GM19438 (cell line): ENCODE data around the gene FER.
"Not testable (repeated sequence)": the region's sequence is repeated elsewhere in the genome, so short reads cannot be mapped to it uniquely, and the experiment has no call there.

ENCODE experiments used
- ATAC-seq: cut with Tn5 transposase; IDR thresholded peaks from one replicate; pipeline ENCODE4 v1.9.1; 2021; ENCODE audit warnings: low read depth; ENCODE audit not compliant: unreplicated experiment

FER gene

GRCh38 chr5:108797396-108797795, 49.7 kb downstream of the FER start:
- no peak for ATAC-seq

GRCh38 chr5:108797986-108798385, 50.3 kb downstream of the FER start:
- no peak for ATAC-seq

DNA sequence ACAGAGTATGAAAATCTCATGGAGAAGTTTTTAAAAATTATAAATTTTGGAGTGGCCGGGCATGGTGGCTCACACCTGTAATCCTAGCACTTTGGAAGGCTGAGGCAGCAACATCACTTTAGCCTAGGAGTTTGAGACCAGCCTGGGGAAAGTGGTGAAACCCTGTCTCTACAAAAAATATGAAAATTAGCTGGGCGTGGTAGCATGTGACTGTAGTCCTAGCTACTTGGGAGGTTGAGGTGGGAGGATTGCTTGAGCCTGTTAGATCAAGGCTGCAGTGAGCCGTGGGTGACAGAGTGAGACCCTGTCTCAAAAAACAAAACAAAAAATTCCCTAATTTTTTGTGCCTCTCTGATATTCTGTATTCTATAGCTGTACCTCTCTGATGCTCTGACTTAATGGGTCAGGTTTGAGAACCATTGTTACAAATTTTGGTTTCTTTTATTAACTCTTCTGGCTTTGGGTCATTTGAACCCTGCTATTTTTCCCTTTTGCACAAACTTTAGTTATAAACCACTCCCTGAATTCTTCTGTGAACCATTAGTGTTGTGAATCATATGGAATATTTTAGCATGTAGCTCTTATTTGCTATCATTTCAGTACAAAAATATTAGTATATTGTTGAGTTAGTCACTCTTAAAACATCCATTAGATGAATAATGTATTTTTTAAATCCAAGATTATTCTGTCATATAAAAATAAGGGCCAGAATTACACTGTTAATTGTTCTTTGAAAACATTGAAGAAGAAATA, 51.0 kb downstream of the FER start:
- ATAC-seq, result no peak

- no peak for ATAC-seq
Observed at GRCh38 chr5:108801301-108801700, 53.6 kb downstream of the FER start.

DNA sequence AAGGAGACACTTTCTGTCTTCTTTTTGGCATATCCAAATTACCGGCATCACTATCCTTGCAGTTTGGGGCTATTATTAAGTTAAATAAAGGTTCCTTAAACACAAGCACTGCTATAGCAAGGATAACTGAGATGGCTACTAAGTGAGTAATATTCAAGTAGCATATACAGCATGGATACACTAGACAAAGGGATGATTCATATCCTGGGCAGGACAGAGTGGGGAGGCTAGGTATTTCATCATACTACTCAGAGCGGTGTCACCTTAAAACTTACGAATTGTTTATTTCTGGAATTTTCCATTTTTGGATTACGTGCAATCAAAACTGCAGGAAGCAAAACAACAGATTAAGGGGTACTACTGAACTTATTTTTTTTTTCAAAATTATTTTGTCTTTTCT, 54.1 kb downstream of the FER start:
- no peak for ATAC-seq

DNA sequence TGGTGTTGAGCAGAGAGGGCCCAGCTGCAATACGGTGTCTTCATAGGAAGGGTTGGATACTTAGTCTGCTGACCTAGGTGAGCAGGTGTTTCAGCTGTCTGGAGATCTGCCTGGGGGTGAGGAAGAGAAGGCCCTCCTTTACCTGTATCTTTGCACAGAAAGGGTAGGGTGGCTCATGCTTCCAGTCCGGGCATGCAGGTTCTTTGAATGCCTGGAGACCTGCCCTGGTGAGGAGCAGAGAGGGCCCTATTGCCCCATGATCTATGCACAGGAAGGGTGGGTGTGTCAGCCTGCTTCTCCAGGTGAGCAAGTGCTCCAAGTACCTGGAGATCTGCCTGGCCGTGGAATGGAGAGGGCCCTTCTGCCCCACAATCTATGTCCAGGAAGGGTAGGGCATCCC, 63.0 kb downstream of the FER start:
- no peak for ATAC-seq

GRCh38 chr5:108813673-108814072, 66.0 kb downstream of the FER start:
- no peak for ATAC-seq

GRCh38 chr5:108814551-108814950, 66.9 kb downstream of the FER start:
- no peak for ATAC-seq

- peak; percentile 85 for ATAC-seq
Observed at GRCh38 chr5:108818613-108819272, 71.0 kb downstream of the FER start.

DNA sequence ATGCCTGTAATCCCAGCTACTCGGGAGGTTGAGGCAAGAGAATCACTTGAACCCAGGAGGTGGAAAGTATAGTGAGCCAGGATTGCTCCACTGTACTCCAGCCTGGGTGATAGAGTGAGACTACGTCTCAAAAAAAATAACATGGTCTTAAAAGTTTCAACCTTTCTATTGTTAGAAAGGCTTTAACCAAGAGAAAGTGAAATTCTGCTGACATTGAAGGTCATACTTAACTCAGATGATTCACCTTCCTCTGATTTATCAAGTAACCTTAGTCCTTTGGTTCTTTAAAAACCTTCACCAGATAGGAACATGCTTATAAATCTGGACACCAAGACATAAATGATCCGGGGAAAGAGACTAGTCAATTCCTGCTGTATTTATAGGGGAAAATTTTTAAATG, 73.3 kb downstream of the FER start:
- no peak for ATAC-seq

DNA sequence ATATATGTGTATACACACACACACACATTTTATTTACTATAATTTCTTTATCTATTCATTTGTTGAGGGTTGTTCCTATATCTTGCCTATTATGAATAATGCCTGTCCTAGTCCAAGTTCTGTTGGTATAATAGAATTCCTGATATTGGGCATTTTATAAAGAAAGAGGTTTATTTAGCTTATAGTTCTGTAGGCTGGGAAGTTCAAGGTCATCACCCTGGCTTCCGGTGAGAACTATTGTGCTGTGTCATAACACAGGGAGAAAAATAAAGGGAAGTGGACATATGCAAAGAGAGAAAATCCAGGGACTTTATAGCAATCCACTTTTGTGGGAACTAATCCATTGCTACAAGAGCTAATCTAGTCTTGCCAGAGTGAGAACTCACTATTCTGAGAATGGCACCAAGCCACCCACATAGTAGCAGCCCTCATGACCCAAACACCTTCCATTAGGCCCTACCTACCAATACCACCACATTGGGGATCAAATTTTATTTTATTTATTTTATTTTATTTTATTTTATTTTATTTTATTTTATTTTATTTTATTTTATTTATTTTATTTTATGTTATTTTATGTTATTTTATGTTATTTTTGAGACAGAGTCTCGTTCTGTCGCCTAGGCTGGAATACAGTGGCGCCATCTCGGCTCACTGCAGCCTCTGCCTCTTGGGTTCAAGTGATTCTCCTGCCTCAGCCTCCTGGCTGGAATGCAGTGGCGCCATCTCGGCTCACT, 74.7 kb downstream of the FER start:
- ATAC-seq, result no peak

DNA sequence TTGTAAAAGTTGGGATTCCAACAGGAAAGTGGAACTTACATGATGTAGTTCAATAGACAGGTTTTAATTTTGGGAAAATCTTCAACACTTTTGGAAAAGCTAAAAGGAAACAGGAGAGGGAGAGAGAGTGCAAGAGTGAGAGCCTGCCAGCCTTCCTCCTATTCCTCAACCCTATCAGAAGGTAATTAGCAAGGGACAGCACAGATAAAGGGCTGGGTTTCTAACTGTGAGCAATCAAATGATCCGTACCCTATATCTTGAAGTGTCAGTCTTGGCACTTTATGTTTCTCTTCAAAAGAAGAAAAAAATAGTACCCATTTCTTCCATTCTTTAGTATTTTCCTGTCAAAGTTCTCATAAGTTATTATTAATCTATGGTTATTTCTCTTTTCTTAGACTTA, 79.4 kb downstream of the FER start:
- no peak for ATAC-seq

- ATAC-seq, result no peak
Observed at GRCh38 chr5:108830705-108831276, 83.1 kb downstream of the FER start.

GRCh38 chr5:108836492-108836891, 88.8 kb downstream of the FER start:
- no peak for ATAC-seq

- ATAC-seq, result not testable (repeated sequence)
Observed at GRCh38 chr5:108842260-108842941, 94.7 kb downstream of the FER start.

DNA sequence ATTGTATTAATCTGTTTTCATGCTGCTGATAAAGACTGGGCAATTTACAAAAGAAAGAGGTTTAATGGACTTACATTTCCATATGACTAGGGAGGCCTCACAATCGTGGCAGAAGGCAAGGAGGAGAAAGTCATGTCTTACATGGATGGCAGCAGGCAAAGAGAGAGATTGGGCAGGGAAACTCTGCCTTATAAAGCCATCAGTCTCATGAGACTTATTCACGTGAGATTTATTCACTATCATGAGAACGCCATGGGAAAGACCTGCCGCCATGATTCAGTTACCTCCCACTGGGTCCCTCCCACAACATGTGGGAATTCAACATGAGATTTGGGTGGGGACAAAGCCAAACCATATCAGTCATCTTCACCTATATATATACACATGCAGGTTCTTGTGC, 103.4 kb downstream of the FER start:
- not testable (repeated sequence) for ATAC-seq

DNA sequence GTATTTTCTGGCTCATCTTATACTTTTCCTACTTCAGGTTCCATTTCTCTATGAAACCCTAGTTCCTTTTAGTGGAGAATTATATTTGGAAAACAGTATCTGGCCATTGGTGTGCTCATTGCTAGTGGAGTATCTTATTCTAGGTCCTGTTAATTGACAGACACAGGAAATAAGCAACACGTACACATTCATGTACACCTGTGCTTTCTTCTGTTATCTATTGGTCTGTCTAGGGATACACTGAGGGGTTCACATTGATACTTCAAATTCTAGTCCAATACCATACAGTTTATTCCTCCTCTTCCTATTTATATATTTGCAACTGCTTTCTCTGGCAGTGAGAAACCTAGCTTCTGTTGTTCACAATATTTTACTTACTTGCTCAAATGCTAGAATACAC, 110.2 kb downstream of the FER start:
- no peak for ATAC-seq

- ATAC-seq, result peak; percentile 98
Observed at GRCh38 chr5:108858959-108859358, 111.3 kb downstream of the FER start.

- ATAC-seq, result no peak
Observed at GRCh38 chr5:108862211-108862610, 114.5 kb downstream of the FER start.

DNA sequence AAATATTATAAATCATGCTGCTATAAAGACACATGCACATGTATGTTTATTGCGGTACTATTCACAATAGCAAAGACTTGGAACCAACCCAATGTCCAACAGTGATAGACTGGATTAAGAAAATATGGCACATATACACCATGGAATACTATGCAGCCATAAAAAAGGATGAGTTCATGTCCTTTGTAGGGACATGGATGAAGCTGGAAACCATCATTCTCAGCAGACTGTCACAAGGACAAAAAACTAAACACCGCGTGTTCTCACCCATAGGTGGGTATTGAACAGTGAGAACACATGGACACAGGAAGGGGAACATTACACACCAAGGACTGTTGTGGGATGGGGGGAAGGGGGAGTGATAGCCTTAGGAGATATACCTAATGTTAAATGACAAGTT, 118.4 kb downstream of the FER start:
- ATAC-seq, result not testable (repeated sequence)

GRCh38 chr5:108867656-108868055, 120.0 kb downstream of the FER start:
- ATAC-seq, result no peak
